ENCODE measurements around the gene OPCML.

GRCh38 chr11:133383201-133383600 is 149.1 kb downstream of the OPCML start:
- TF ChIP-seq CTCF (IDR thresholded peaks at IDR 0.05): no peak
- no peak for TF ChIP-seq POLR2AphosphoS5 (IDR thresholded peaks at IDR 0.05)

Data from suprapubic skin (tissue), 3 donors.